Effector CD4-positive, alpha-beta T cell (primary cell): ENCODE data around the gene TMOD1.

Source experiments
- DNase-seq: peaks from one replicate; pipeline ENCODE4 v3.0.0-alpha.2; 2020

Gene TMOD1

GRCh38 chr9:97518909-97519307 lies 17.4 kb downstream of the TMOD1 start:
- DNase-seq: no peak

- DNase-seq: no peak
Observed at GRCh38 chr9:97519441-97519970, 18.0 kb downstream of the TMOD1 start.

GRCh38 chr9:97521576-97522333 lies 20.3 kb downstream of the TMOD1 start:
- no peak for DNase-seq

GRCh38 chr9:97524424-97524823 lies 23.0 kb downstream of the TMOD1 start:
- DNase-seq: no peak

GRCh38 chr9:97525451-97525850 lies 24.0 kb downstream of the TMOD1 start:
- DNase-seq: no peak

- DNase-seq: no peak
Observed at GRCh38 chr9:97526895-97527575, 25.6 kb downstream of the TMOD1 start.

GRCh38 chr9:97527626-97528528 lies 26.4 kb downstream of the TMOD1 start:
- no peak for DNase-seq

- no peak for DNase-seq
Observed at GRCh38 chr9:97528529-97529230, 27.2 kb downstream of the TMOD1 start.

- DNase-seq: no peak
Observed at GRCh38 chr9:97529363-97530076, 28.1 kb downstream of the TMOD1 start.

- no peak for DNase-seq
Observed at GRCh38 chr9:97531888-97532376, 30.5 kb downstream of the TMOD1 start.

- no peak for DNase-seq
Observed at GRCh38 chr9:97534185-97534584, 32.7 kb downstream of the TMOD1 start.

GRCh38 chr9:97534961-97535594 lies 33.6 kb downstream of the TMOD1 start:
- DNase-seq: no peak

GRCh38 chr9:97535771-97536170 lies 34.3 kb downstream of the TMOD1 start:
- DNase-seq: no peak

- no peak for DNase-seq
Observed at GRCh38 chr9:97536480-97536879, 35.0 kb downstream of the TMOD1 start.

- DNase-seq: no peak
Observed at GRCh38 chr9:97543561-97543960, 42.1 kb downstream of the TMOD1 start.

- no peak for DNase-seq
Observed at GRCh38 chr9:97545486-97545885, 44.0 kb downstream of the TMOD1 start.

GRCh38 chr9:97547098-97547829 lies 45.8 kb downstream of the TMOD1 start:
- no peak for DNase-seq

GRCh38 chr9:97548379-97548778 lies 46.9 kb downstream of the TMOD1 start:
- DNase-seq: no peak

- no peak for DNase-seq
Observed at GRCh38 chr9:97548819-97549540, 47.5 kb downstream of the TMOD1 start.

GRCh38 chr9:97550386-97550785 lies 48.9 kb downstream of the TMOD1 start:
- no peak for DNase-seq
